Adrenal gland (tissue), 12 donors: ENCODE measurements around the gene MTX2. TPM values are rescaled to one million over a fixed set of nuclear protein-coding genes. Genes with fewer than 3 reads are reported as not detected.

Experiments used
- DNase-seq, 7 donors: peaks; one replicate each; pipeline ENCODE4 v3.0.0-alpha.2; 2019 to 2020
- H3K27ac ChIP-seq, 5 donors: fragments of 200-600 bp; sonication (generic) in 4 of 5; 1 replicate in 3 of 5; 2 replicates in 2 of 5; pipeline versions ENCODE4 v1.5.1 to v1.8.0; 2016 to 2020; ENCODE audit warnings: mild to moderate bottlenecking in 1 of 5
- H3K27me3 ChIP-seq: fragments of 200-600 bp; 2 replicates; pipeline ENCODE4 v1.8.0; 2021
- H3K36me3 ChIP-seq, 2 donors: fragments of 200-600 bp; replicated peaks in 1 of 2; 1 replicate in 1 of 2; 2 replicates in 1 of 2; pipeline versions ENCODE4 v1.5.1 to v1.8.0; 2018 to 2022
- H3K4me1 ChIP-seq, 2 donors: fragments of 200-600 bp; replicated peaks in 1 of 2; 1 replicate in 1 of 2; 2 replicates in 1 of 2; pipeline versions ENCODE4 v1.5.1 to v1.8.0; 2018 to 2021
- H3K4me3 ChIP-seq, 4 donors: fragments of 200-600 bp; sonication (generic) in 3 of 4; one replicate each; pipeline ENCODE4 v1.5.1; 2016 to 2018
- H3K9me3 ChIP-seq, 3 donors: fragments of 200-600 bp; sonication (generic) in 1 of 3; replicated peaks in 1 of 3; 1 replicate in 2 of 3; 2 replicates in 1 of 3; pipeline versions ENCODE4 v1.5.1 to v1.8.0; 2016 to 2021
- CTCF ChIP-seq, 6 experiments: fragments of 450-650 bp in 4 of 6; fragments of 200-600 bp in 2 of 6; sonication (generic) in 1 of 6; IDR thresholded peaks; 1 replicate in 5 of 6; 2 replicates in 1 of 6; pipeline versions ENCODE4 v1.5.1 to v1.8.0; 2016 to 2021; ENCODE audit warnings: antibody characterized with exemption in 6 of 6, mild to moderate bottlenecking in 2 of 6, moderate library complexity in 1 of 6
- POLR2A ChIP-seq, 2 donors: fragments of 450-650 bp; IDR thresholded peaks; one replicate each; pipeline ENCODE4 v1.6.1; 2017; ENCODE audit warnings: antibody characterized with exemption in 2 of 2, mild to moderate bottlenecking in 2 of 2, moderate library complexity in 1 of 2
- WGBS, 4 donors: extraction: QIAGEN DNeasy Blood & Tissue Kit in 2 of 4; methylation state at CpG; one replicate each; pipeline versions ENCODE4 v1.1.5 to v1.1.7; 2013 to 2017; 5-methylcytosine and 5-hydroxymethylcytosine counted together
- intact Hi-C, 2 donors: fragments of 100-400 bp; cut with DNase I; formaldehyde crosslinking; loops; one replicate each; pipeline versions ENCODE4 v1.14.1 to v1.15.0; 2022 to 2023
- polyA plus RNA-seq, 3 donors: library from polyadenylated mRNA; stranded (reverse); fragments of 200-250 nt in 2 of 3; fragments of 350-450 nt in 1 of 3; fragmentation: Illumina TruSeq in 1 of 3; extraction: RNeasy Lipid Tissue Mini Kit (QIAGEN cat#74804) in 1 of 3; gene quantifications; one replicate each; pipeline ENCODE4 v1.2.3, GENCODE V29; 2013 to 2014
- total RNA-seq, 9 donors: library from RNA; depleted of rRNA in 4 of 9; stranded (reverse); fragments of >200 nt in 4 of 9; fragments of 120-200 nt in 1 of 9; fragmentation: NEBNext Ultra II Directional in 1 of 9; extraction: Animal tissue kit (Norgen Biotek cat#: 25700) in 1 of 9; gene quantifications; one replicate each; pipeline versions ENCODE4 v1.1.0 to v1.2.4, GENCODE V29; 2013 to 2023
- donor health status: healthy with polysubstance abuse.
- donor health status: Bipolar disorder and iron deficiency.
- donor health status: DM: yes; HTN: yes; CAD: no.
- donor health status: DM: no; HTN: no; CAD: no.
- donor health status: DM: no; HTN: no; CAD: no.
- donor health status: DM: yes; HTN: yes; CAD: no.

Gene MTX2
- total and polyA plus RNA-seq, 12 donors, result 21.2 to 79.4 (median 38.2) TPM

- Histone ChIP-seq H3K9me3 (no peaks in the 10 kb centered on the region), H3K27me3 (no peaks in the 10 kb centered on the region), H3K4me1 (peaks cover 4 to 15% of the 10 kb centered on the region in 2 donors), H3K36me3 (no peaks in the 10 kb centered on the region), H3K27ac (no peak overlapping the region), H3K4me3 (no peak overlapping the region)
- no peak for DNase-seq
- TF ChIP-seq CTCF (IDR thresholded peaks at IDR 0.05), result no peak
- no peak for TF ChIP-seq POLR2A (IDR thresholded peaks at IDR 0.05)
- WGBS, 4 donors, result 74 to 91% (median 84%) methylated on average over 1 of the region's 1 CpG
- intact Hi-C loops, result no loop called here
These were observed 14.2 kb downstream of the MTX2 start for GRCh38 chr2:176283291-176284068.

- intact Hi-C loops, result no loop called here
- Histone ChIP-seq H3K36me3 (no peaks in the 10 kb centered on the region), H3K4me3 (no peak overlapping the region), H3K9me3 (no peaks in the 10 kb centered on the region), H3K27me3 (no peaks in the 10 kb centered on the region), H3K27ac (no peak overlapping the region), H3K4me1 (peaks cover 4 to 15% of the 10 kb centered on the region in 2 donors)
- WGBS, 4 donors, result 49 to 66% (median 58%) methylated on average over 1 of the region's 1 CpG
- DNase-seq, result no peak
- TF ChIP-seq POLR2A (IDR thresholded peaks at IDR 0.05), result no peak
- no peak for TF ChIP-seq CTCF (IDR thresholded peaks at IDR 0.05)
These were observed 15.3 kb downstream of the MTX2 start for GRCh38 chr2:176284461-176285049.

- no peak for DNase-seq
- intact Hi-C loops, result no loop called here
- Histone ChIP-seq H3K4me1 (peaks cover 4 to 15% of the 10 kb centered on the region in 2 donors), H3K27ac (no peak overlapping the region), H3K4me3 (no peak overlapping the region), H3K27me3 (no peaks in the 10 kb centered on the region), H3K36me3 (no peaks in the 10 kb centered on the region), H3K9me3 (no peaks in the 10 kb centered on the region)
- TF ChIP-seq POLR2A (IDR thresholded peaks at IDR 0.05), result no peak
- TF ChIP-seq CTCF (IDR thresholded peaks at IDR 0.05), result peak in 1 of 6 experiments; percentile 8
These were observed 16.1 kb downstream of the MTX2 start for GRCh38 chr2:176285321-176285720.

GRCh38 chr2:176291335-176291734 is 22.1 kb downstream of the MTX2 start:
- intact Hi-C loops, result no loop called here
- 80 to 90% (median 82%) methylated on average over 4 of the region's 4 CpGs for WGBS, 4 donors

More at GRCh38 chr2:176291335-176291734, 22.1 kb downstream of the MTX2 start:
- no peak overlapping the region for H3K4me3 ChIP-seq
- no peaks in the 10 kb centered on the region for H3K9me3 ChIP-seq
- peaks cover 0 to 18% of the 10 kb centered on the region in 2 donors for H3K4me1 ChIP-seq
- DNase-seq, result no peak
- TF ChIP-seq CTCF (IDR thresholded peaks at IDR 0.05), result no peak
- TF ChIP-seq POLR2A (IDR thresholded peaks at IDR 0.05), result no peak
- H3K27ac ChIP-seq, result no peak overlapping the region
- no peaks in the 10 kb centered on the region for H3K27me3 ChIP-seq
- no peaks in the 10 kb centered on the region for H3K36me3 ChIP-seq
